OCI-LY1 (cell line): ENCODE measurements around the gene OMD.

Source experiments
- H2AFZ ChIP-seq: fragments of 200-600 bp; sonication (generic), shearing (Covaris generic); 2 replicates; pipeline ENCODE4 v1.6.0; 2014; ENCODE audit warnings: antibody characterized with exemption, mild to moderate bottlenecking, low read length
- H3F3A ChIP-seq: fragments of 200-600 bp; sonication (generic), shearing (Covaris generic); 2 replicates; pipeline ENCODE4 v1.6.0; 2014; ENCODE audit warnings: mild to moderate bottlenecking, antibody characterized with exemption, low read length, moderate library complexity; ENCODE audit not compliant: insufficient read depth
- H3K27ac ChIP-seq: fragments of 200-600 bp; sonication (generic); 2 replicates; pipeline ENCODE4 v1.5.1; 2014; ENCODE audit warnings: low read length, mixed run types, mild to moderate bottlenecking, low read depth; ENCODE audit not compliant: poor library complexity, severe bottlenecking
- H3K27me3 ChIP-seq: fragments of 200-600 bp; sonication (generic); 2 replicates; pipeline ENCODE4 v1.6.0; 2014; ENCODE audit warnings: antibody characterized with exemption, mild to moderate bottlenecking, low read length, moderate library complexity; ENCODE audit not compliant: insufficient read depth
- H3K36me3 ChIP-seq: fragments of 200-600 bp; sonication (generic); 2 replicates; pipeline ENCODE4 v1.6.1; 2014; ENCODE audit warnings: mild to moderate bottlenecking, antibody characterized with exemption, low read length, moderate library complexity, mixed read lengths; ENCODE audit not compliant: insufficient read depth
- H3K4me1 ChIP-seq: fragments of 200-600 bp; sonication (generic); 2 replicates; pipeline ENCODE4 v1.5.1; 2014; ENCODE audit warnings: mild to moderate bottlenecking, low read length, moderate library complexity; ENCODE audit not compliant: insufficient read depth, severe bottlenecking
- H3K4me2 ChIP-seq: fragments of 200-600 bp; sonication (generic), shearing (Covaris generic); 2 replicates; pipeline ENCODE4 v1.6.1; 2014; ENCODE audit warnings: low read length
- H3K4me3 ChIP-seq: fragments of 200-600 bp; sonication (generic); 2 replicates; pipeline ENCODE4 v1.5.1; 2014; ENCODE audit warnings: low read length, low read depth, mild to moderate bottlenecking, mixed read lengths; ENCODE audit not compliant: poor library complexity, severe bottlenecking
- H3K79me2 ChIP-seq: fragments of 200-600 bp; shearing (Covaris generic); 2 replicates; pipeline ENCODE4 v1.6.1; 2016; ENCODE audit warnings: mixed run types, low read length, mixed read lengths; ENCODE audit not compliant: insufficient read depth
- H3K9ac ChIP-seq: fragments of 200-600 bp; sonication (generic), shearing (Covaris generic); 2 replicates; pipeline ENCODE4 v1.6.1; 2014; ENCODE audit warnings: mild to moderate bottlenecking, low read length, mixed read lengths
- H3K9me2 ChIP-seq: fragments of 200-600 bp; sonication (generic), shearing (Covaris generic); 2 replicates; pipeline ENCODE4 v1.6.1; 2014; ENCODE audit warnings: low read depth, mild to moderate bottlenecking, low read length, mixed read lengths
- H3K9me3 ChIP-seq: fragments of 200-600 bp; shearing (Covaris generic); 2 replicates; pipeline ENCODE4 v1.6.1; 2014; ENCODE audit warnings: low read length, mixed read lengths
- H4K20me1 ChIP-seq: fragments of 200-600 bp; sonication (generic), shearing (Covaris generic); 2 replicates; pipeline ENCODE4 v1.6.0; 2016; ENCODE audit warnings: mild to moderate bottlenecking, low read length; ENCODE audit not compliant: insufficient read depth
- EZH2 ChIP-seq: fragments of 200-600 bp; sonication (generic), shearing (Covaris generic); IDR thresholded peaks from 2 replicates; pipeline ENCODE4 v1.8.0; 2017; ENCODE audit warnings: borderline replicate concordance, mixed run types, mild to moderate bottlenecking, antibody characterized with exemption, low read length, moderate library complexity, mixed read lengths
- TF ChIP-seq, protein P1 (sequence below): fragments of 200-600 bp; sonication (generic), shearing (Covaris generic); IDR thresholded peaks from 2 replicates; pipeline ENCODE4 v1.5.1; 2017; ENCODE audit warnings: mild to moderate bottlenecking, antibody characterized with exemption, low read length, moderate library complexity, mixed read lengths

OMD gene

DNA sequence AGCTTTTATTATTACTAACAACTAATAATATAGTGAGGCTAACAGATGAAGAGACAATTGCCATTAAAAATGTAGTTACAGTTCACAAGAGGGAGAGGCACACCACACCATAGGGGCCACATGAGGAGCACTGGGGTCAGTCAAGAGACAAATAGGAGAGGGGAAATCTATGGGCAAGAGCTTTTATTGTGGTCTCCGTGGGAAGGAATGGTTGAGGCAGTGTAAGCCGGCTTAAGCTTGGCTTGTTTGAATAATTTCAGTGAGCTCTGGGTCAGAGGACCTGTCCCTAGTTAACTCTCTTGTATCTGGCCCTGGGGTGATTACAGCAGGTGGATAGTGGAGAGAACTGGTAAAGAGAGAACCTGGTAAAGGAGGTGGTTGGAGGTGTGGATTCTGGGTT is 55.2 kb downstream of the OMD start:
- TF ChIP-seq EZH2 = no peak
- TF ChIP-seq, protein P1, sequence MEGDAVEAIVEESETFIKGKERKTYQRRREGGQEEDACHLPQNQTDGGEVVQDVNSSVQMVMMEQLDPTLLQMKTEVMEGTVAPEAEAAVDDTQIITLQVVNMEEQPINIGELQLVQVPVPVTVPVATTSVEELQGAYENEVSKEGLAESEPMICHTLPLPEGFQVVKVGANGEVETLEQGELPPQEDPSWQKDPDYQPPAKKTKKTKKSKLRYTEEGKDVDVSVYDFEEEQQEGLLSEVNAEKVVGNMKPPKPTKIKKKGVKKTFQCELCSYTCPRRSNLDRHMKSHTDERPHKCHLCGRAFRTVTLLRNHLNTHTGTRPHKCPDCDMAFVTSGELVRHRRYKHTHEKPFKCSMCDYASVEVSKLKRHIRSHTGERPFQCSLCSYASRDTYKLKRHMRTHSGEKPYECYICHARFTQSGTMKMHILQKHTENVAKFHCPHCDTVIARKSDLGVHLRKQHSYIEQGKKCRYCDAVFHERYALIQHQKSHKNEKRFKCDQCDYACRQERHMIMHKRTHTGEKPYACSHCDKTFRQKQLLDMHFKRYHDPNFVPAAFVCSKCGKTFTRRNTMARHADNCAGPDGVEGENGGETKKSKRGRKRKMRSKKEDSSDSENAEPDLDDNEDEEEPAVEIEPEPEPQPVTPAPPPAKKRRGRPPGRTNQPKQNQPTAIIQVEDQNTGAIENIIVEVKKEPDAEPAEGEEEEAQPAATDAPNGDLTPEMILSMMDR = no peak
- Histone ChIP-seq H3K27me3 (no peaks in the 10 kb centered on the region), H3K79me2 (peaks cover 7% of the 10 kb centered on the region; the same call in 1 of the 2 replicates), H3K9me2 (no peaks in the 10 kb centered on the region), H3K9ac (no peak overlapping the region), H3F3A (no peaks in the 10 kb centered on the region), H3K4me2 (no peak overlapping the region), H3K36me3 (peaks cover 3% of the 10 kb centered on the region; the same call in 1 of the 2 replicates), H4K20me1 (no peaks in the 10 kb centered on the region), H3K4me3 (no peak overlapping the region), H3K4me1 (no peaks in the 10 kb centered on the region), H3K27ac (no peak overlapping the region), H3K9me3 (peaks cover 4% of the 10 kb centered on the region; the same call in 1 of the 2 replicates), H2AFZ (no peak overlapping the region)
